Mesenchymal stem cell (in vitro differentiated cells and primary cell): Measurements from ENCODE around the gene KIRREL3.
A peak's percentile ranks its signal among the peaks of the same experiment; 100 is the strongest.

ENCODE experiments used
- DNase-seq: peaks from one replicate; pipeline ENCODE4 v3.0.0-alpha.2; 2013
- H2AFZ ChIP-seq: one replicate; pipeline ENCODE4 v1.6.1; 2013; ENCODE audit warnings: low read depth, mild to moderate bottlenecking, control low read depth, inconsistent platforms, low read length, moderate library complexity
- H2AK5ac ChIP-seq: 2 replicates; pipeline ENCODE4 v1.6.1; 2013; ENCODE audit warnings: low read length, moderate library complexity, mild to moderate bottlenecking, inconsistent platforms; ENCODE audit not compliant: severe bottlenecking
- H2BK120ac ChIP-seq: one replicate; pipeline ENCODE4 v1.6.1; 2013; ENCODE audit warnings: low read depth, mild to moderate bottlenecking, inconsistent platforms, low read length, moderate library complexity
- H2BK12ac ChIP-seq, 2 experiments: one replicate each; pipeline ENCODE4 v1.6.1; 2013; ENCODE audit warnings: inconsistent platforms in 2 of 2, low read length in 2 of 2, mild to moderate bottlenecking in 2 of 2, moderate library complexity in 2 of 2, control low read depth in 1 of 2
- H2BK15ac ChIP-seq: one replicate; pipeline ENCODE4 v1.6.1; 2013; ENCODE audit warnings: mild to moderate bottlenecking, low read depth, inconsistent platforms; ENCODE audit not compliant: poor library complexity, severe bottlenecking
- H2BK5ac ChIP-seq: 2 replicates; pipeline ENCODE4 v1.6.1; 2013; ENCODE audit warnings: low read depth, mild to moderate bottlenecking, low read length, control low read depth, inconsistent platforms; ENCODE audit not compliant: poor library complexity, severe bottlenecking
- H3K14ac ChIP-seq, 2 experiments: one replicate each; pipeline ENCODE4 v1.6.1; 2013; ENCODE audit warnings: inconsistent platforms in 2 of 2, low read length in 2 of 2, control low read depth in 1 of 2, mild to moderate bottlenecking in 1 of 2, moderate library complexity in 1 of 2
- H3K18ac ChIP-seq, 2 experiments: one replicate each; pipeline ENCODE4 v1.6.1; 2013; ENCODE audit warnings: inconsistent platforms in 2 of 2, low read length in 2 of 2, control low read depth in 1 of 2, low read depth in 1 of 2, mild to moderate bottlenecking in 1 of 2
- H3K23ac ChIP-seq, 2 experiments: one replicate each; pipeline ENCODE4 v1.6.1; 2013; ENCODE audit warnings: inconsistent platforms in 2 of 2, low read length in 2 of 2, mild to moderate bottlenecking in 2 of 2, moderate library complexity in 2 of 2, control low read depth in 1 of 2
- H3K27ac ChIP-seq: 2 replicates; pipeline ENCODE4 v1.5.1; 2013; ENCODE audit warnings: mild to moderate bottlenecking, moderate library complexity, low read length, control low read depth, inconsistent platforms; ENCODE audit not compliant: poor library complexity, severe bottlenecking
- H3K27me3 ChIP-seq, 2 experiments: 2 replicates each; pipeline versions ENCODE4 v1.6.1 to v1.7.0; 2013; ENCODE audit warnings: low read length in 2 of 2, mild to moderate bottlenecking in 2 of 2, moderate library complexity in 2 of 2, control low read depth in 1 of 2, inconsistent platforms in 1 of 2; ENCODE audit not compliant: control insufficient read depth in 1 of 2, insufficient read depth in 1 of 2
- H3K36me3 ChIP-seq, 2 experiments: 2 replicates each; pipeline versions ENCODE4 v1.6.1 to v1.7.0; 2013; ENCODE audit warnings: low read length in 2 of 2, control low read depth in 1 of 2, inconsistent platforms in 1 of 2, low read depth in 1 of 2, mild to moderate bottlenecking in 1 of 2; ENCODE audit not compliant: insufficient read depth in 2 of 2, control insufficient read depth in 1 of 2
- H3K4ac ChIP-seq, 2 experiments: one replicate each; pipeline ENCODE4 v1.6.1; 2013; ENCODE audit warnings: inconsistent platforms in 2 of 2, low read length in 2 of 2, mild to moderate bottlenecking in 2 of 2, moderate library complexity in 2 of 2, control low read depth in 1 of 2, low read depth in 1 of 2
- H3K4me1 ChIP-seq: 2 replicates; pipeline ENCODE4 v1.6.1; 2013; ENCODE audit warnings: low read depth, low read length, control low read depth; ENCODE audit not compliant: control insufficient read depth, insufficient read depth
- H3K4me2 ChIP-seq: 2 replicates; pipeline ENCODE4 v1.6.1; 2013; ENCODE audit warnings: low read length, mild to moderate bottlenecking, inconsistent platforms; ENCODE audit not compliant: poor library complexity, severe bottlenecking
- H3K4me3 ChIP-seq, 2 experiments: 2 replicates each; pipeline versions ENCODE4 v1.5.1 to v1.7.0; 2013; ENCODE audit warnings: low read length in 2 of 2, mild to moderate bottlenecking in 2 of 2, control low read depth in 1 of 2, low read depth in 1 of 2; ENCODE audit not compliant: insufficient read depth in 1 of 2
- H3K79me1 ChIP-seq: replicated peaks from 2 replicates; pipeline ENCODE4 v1.6.1; 2013; ENCODE audit warnings: mild to moderate bottlenecking, control low read depth, low read length, inconsistent platforms; ENCODE audit not compliant: poor library complexity, severe bottlenecking
- H3K9ac ChIP-seq: 2 replicates; pipeline ENCODE4 v1.7.0; 2013; ENCODE audit warnings: mild to moderate bottlenecking, low read length, moderate library complexity
- H3K9me3 ChIP-seq: 2 replicates; pipeline ENCODE4 v1.7.0; 2013; ENCODE audit warnings: mild to moderate bottlenecking, low read length; ENCODE audit not compliant: control insufficient read depth
- H4K8ac ChIP-seq: one replicate; pipeline ENCODE4 v1.6.1; 2013; ENCODE audit warnings: inconsistent platforms, mild to moderate bottlenecking, low read length, moderate library complexity
- H4K91ac ChIP-seq: one replicate; pipeline ENCODE4 v1.6.1; 2013; ENCODE audit warnings: mild to moderate bottlenecking, low read length, inconsistent platforms
- WGBS: methylation state at CpG from one replicate; pipeline ENCODE4 v1.1.7; 2013; ENCODE audit warnings: mixed read lengths; 5-methylcytosine and 5-hydroxymethylcytosine counted together

KIRREL3 gene

GRCh38 chr11:126646701-126647557, 353.6 kb downstream of the KIRREL3 start:
- Histone ChIP-seq H3K18ac (no peak overlapping the region), H3K23ac (no peak overlapping the region), H2BK15ac (no peak overlapping the region), H3K4ac (no peak overlapping the region), H4K91ac (no peak overlapping the region), H3K4me3 (peak overlapping the region in 1 of 2 experiments; percentile 60), H3K4me2 (no peak overlapping the region), H2AK5ac (no peak overlapping the region), H2BK5ac (no peak overlapping the region), H3K79me1 (peaks cover 2% of the 10 kb centered on the region), H3K9me3 (no peaks in the 10 kb centered on the region), H3K4me1 (peaks cover 11% of the 10 kb centered on the region), H3K27ac (peak overlapping the region; percentile 70), H2AFZ (no peak overlapping the region), H3K9ac (peak overlapping the region; percentile 82), H2BK120ac (no peak overlapping the region), H2BK12ac (no peak overlapping the region), H3K36me3 (no peaks in the 10 kb centered on the region), H3K27me3 (no peaks in the 10 kb centered on the region), H3K14ac (no peak overlapping the region), H4K8ac (no peak overlapping the region)
- no peak for DNase-seq
- 88% methylated on average over 9 of the region's 10 CpGs for WGBS

GRCh38 chr11:126645186-126645585, 355.4 kb downstream of the KIRREL3 start:
- Histone ChIP-seq H4K8ac (no peak overlapping the region), H3K9ac (no peak overlapping the region), H3K4me2 (no peak overlapping the region), H2BK5ac (no peak overlapping the region), H2BK12ac (no peak overlapping the region), H4K91ac (no peak overlapping the region), H3K4me3 (no peak overlapping the region), H3K36me3 (no peaks in the 10 kb centered on the region), H3K23ac (no peak overlapping the region), H3K18ac (no peak overlapping the region), H2BK120ac (no peak overlapping the region), H3K14ac (no peak overlapping the region), H3K4ac (no peak overlapping the region), H2AK5ac (no peak overlapping the region), H3K9me3 (no peaks in the 10 kb centered on the region), H3K4me1 (peaks cover 11% of the 10 kb centered on the region), H3K27ac (no peak overlapping the region), H3K27me3 (no peaks in the 10 kb centered on the region), H3K79me1 (peaks cover 5% of the 10 kb centered on the region), H2AFZ (no peak overlapping the region), H2BK15ac (no peak overlapping the region)
- WGBS = 64% methylated on average over 7 of the region's 7 CpGs
- no peak for DNase-seq

- peaks cover 6% of the 10 kb centered on the region for H3K4me1 ChIP-seq
- no peak overlapping the region for H3K27ac ChIP-seq
- H2AFZ ChIP-seq = no peak overlapping the region
- no peak overlapping the region for H2BK15ac ChIP-seq
- no peaks in the 10 kb centered on the region for H3K36me3 ChIP-seq
- H3K9me3 ChIP-seq = no peaks in the 10 kb centered on the region
- WGBS = 87% methylated on average over 12 of the region's 12 CpGs
- no peak overlapping the region for H3K9ac ChIP-seq
- H4K8ac ChIP-seq = no peak overlapping the region
- H2BK12ac ChIP-seq = no peak overlapping the region
- H3K18ac ChIP-seq = no peak overlapping the region
- no peaks in the 10 kb centered on the region for H3K27me3 ChIP-seq
- no peak overlapping the region for H3K4me2 ChIP-seq
- H3K4ac ChIP-seq = no peak overlapping the region
- no peak overlapping the region for H2BK5ac ChIP-seq
- no peak overlapping the region for H2AK5ac ChIP-seq
- no peak for DNase-seq
- no peak overlapping the region for H4K91ac ChIP-seq
- no peak overlapping the region for H3K4me3 ChIP-seq
- H2BK120ac ChIP-seq = no peak overlapping the region
- peaks cover 5% of the 10 kb centered on the region for H3K79me1 ChIP-seq
- H3K14ac ChIP-seq = no peak overlapping the region
- H3K23ac ChIP-seq = no peak overlapping the region
Measured at GRCh38 chr11:126640186-126640585, 360.4 kb downstream of the KIRREL3 start.

- no CpG with 5 or more reads among the region's 3 CpGs for WGBS
- no peak overlapping the region for H3K4me2 ChIP-seq
- H3K27ac ChIP-seq = no peak overlapping the region
- no peak overlapping the region for H2BK120ac ChIP-seq
- H2BK12ac ChIP-seq = no peak overlapping the region
- no peak overlapping the region for H3K9ac ChIP-seq
- no peak overlapping the region for H2BK5ac ChIP-seq
- no peak overlapping the region for H3K18ac ChIP-seq
- H3K36me3 ChIP-seq = no peaks in the 10 kb centered on the region
- peaks cover 2% of the 10 kb centered on the region for H3K79me1 ChIP-seq
- H3K23ac ChIP-seq = no peak overlapping the region
- no peak for DNase-seq
- H3K27me3 ChIP-seq = no peaks in the 10 kb centered on the region
- H3K4me1 ChIP-seq = peaks cover 4% of the 10 kb centered on the region
- H2BK15ac ChIP-seq = no peak overlapping the region
- H3K14ac ChIP-seq = no peak overlapping the region
- no peak overlapping the region for H2AK5ac ChIP-seq
- H3K4me3 ChIP-seq = no peak overlapping the region
- H4K8ac ChIP-seq = no peak overlapping the region
- no peaks in the 10 kb centered on the region for H3K9me3 ChIP-seq
- no peak overlapping the region for H3K4ac ChIP-seq
- H4K91ac ChIP-seq = no peak overlapping the region
- H2AFZ ChIP-seq = no peak overlapping the region
Measured at GRCh38 chr11:126639692-126640091, 360.9 kb downstream of the KIRREL3 start.
